Thyroid gland (tissue), 4 donors: ENCODE measurements around the gene PLCH1.

Experiments
- CTCF ChIP-seq, 6 experiments: fragments of 200-600 bp in 3 of 6; fragments of 450-650 bp in 3 of 6; sonication (generic) in 3 of 6; IDR thresholded peaks; one replicate each; pipeline ENCODE4 v1.5.1; 2016 to 2019; ENCODE audit warnings: antibody characterized with exemption in 6 of 6, mild to moderate bottlenecking in 2 of 6, inconsistent platforms in 1 of 6, moderate library complexity in 1 of 6
- POLR2A ChIP-seq, 2 donors: fragments of 450-650 bp; IDR thresholded peaks; one replicate each; pipeline ENCODE4 v1.6.1; 2017; ENCODE audit warnings: antibody characterized with exemption in 2 of 2, mild to moderate bottlenecking in 2 of 2, moderate library complexity in 1 of 2

- no peak for TF ChIP-seq CTCF (IDR thresholded peaks at IDR 0.05)
- no peak for TF ChIP-seq POLR2A (IDR thresholded peaks at IDR 0.05)
Measured at GRCh38 chr3:155512175-155512866, 232.6 kb downstream of the PLCH1 start.
